HG03095 (cell line): ENCODE data around the gene SNAP23.
"Not testable (repeated sequence)": the region's sequence is repeated elsewhere in the genome, so short reads cannot be mapped to it uniquely, and the experiment has no call there.

Experiments
- ATAC-seq: cut with Tn5 transposase; IDR thresholded peaks from one replicate; pipeline ENCODE4 v1.9.1; 2021; ENCODE audit warnings: moderate library complexity; ENCODE audit not compliant: unreplicated experiment

Gene SNAP23

GRCh38 chr15:42556550-42557207 is 61.2 kb downstream of the SNAP23 start:
- not testable (repeated sequence) for ATAC-seq

GRCh38 chr15:42558739-42559138 is 63.3 kb downstream of the SNAP23 start:
- ATAC-seq = no peak

- ATAC-seq = peak; percentile 86
These were observed 80.0 kb downstream of the SNAP23 start, which contains the start of gene STARD9 for GRCh38 chr15:42575188-42576039. STARD9 (plus strand) TSS chr15:42575606; CDS start chr15:42575716, 110 bp downstream.

GRCh38 chr15:42576040-42576594 is 80.7 kb downstream of the SNAP23 start:
- ATAC-seq = no peak

GRCh38 chr15:42576776-42577175 is 81.3 kb downstream of the SNAP23 start:
- ATAC-seq = no peak

- no peak for ATAC-seq
These were observed 82.1 kb downstream of the SNAP23 start for GRCh38 chr15:42577514-42578031.

GRCh38 chr15:42578984-42579537 is 83.6 kb downstream of the SNAP23 start:
- ATAC-seq = no peak

- peak; percentile 82 for ATAC-seq
These were observed 85.9 kb downstream of the SNAP23 start for GRCh38 chr15:42581272-42581730.
